ENCODE measurements around the gene MYNN.

GRCh38 chr3:169744366-169745054, 28.7 kb upstream of the MYNN start:
- TF ChIP-seq POLR2AphosphoS5 (IDR thresholded peaks at IDR 0.05; ENCODE audit: low read depth, low read length) (no peak), POLR2A (IDR thresholded peaks at IDR 0.05; ENCODE audit: low read depth, low read length) (no peak), SPI1 (IDR thresholded peaks at IDR 0.05; ENCODE audit: low read depth, low read length) (no peak), TAF1 (IDR thresholded peaks at IDR 0.05; ENCODE audit: low read depth, low read length) (no peak), POU2F2 (IDR thresholded peaks at IDR 0.05; ENCODE audit: low read depth, low read length) (no peak)

All from GM12891 (cell line).